ENCODE results near the gene CDH11.

DNA sequence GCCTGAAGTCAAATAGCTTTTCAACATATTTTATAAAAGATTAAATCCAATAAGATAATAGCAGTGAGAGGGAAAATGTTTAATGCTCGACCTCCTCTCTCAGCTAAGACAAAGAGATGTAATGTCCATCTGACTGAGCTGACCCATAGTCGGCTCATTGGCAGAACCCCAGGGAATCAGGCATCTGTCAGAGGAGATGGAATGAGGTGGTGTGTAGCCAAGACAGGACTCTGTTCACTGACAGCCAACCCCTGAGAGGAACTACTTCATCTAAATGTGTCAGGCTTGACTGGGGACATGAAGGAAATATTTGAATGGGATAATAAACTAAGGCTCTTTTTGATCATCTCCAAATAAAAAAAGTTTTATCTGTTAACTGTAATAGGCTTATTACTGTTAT lies 188.0 kb downstream of the CDH11 start:
- no peak for TF ChIP-seq POLR2AphosphoS5 (IDR thresholded peaks at IDR 0.05; ENCODE audit: low read depth, low read length)
- TF ChIP-seq POLR2A (IDR thresholded peaks at IDR 0.05; ENCODE audit: low read depth, low read length), result no peak
- TF ChIP-seq TAF1 (IDR thresholded peaks at IDR 0.05; ENCODE audit: low read depth, low read length), result no peak
- no peak for TF ChIP-seq SPI1 (IDR thresholded peaks at IDR 0.05; ENCODE audit: low read depth, low read length)
- no peak for TF ChIP-seq POU2F2 (IDR thresholded peaks at IDR 0.05; ENCODE audit: low read depth, low read length)
